Type B pancreatic cell (in vitro differentiated cells): Measurements from ENCODE around the gene CCDC18. TPM values are rescaled to one million over a fixed set of nuclear protein-coding genes. Genes with fewer than 3 reads are reported as not detected.

Experiments
- DNase-seq: peaks from one replicate; pipeline ENCODE4 v3.0.0; 2021; ENCODE audit warnings: mixed read lengths; ENCODE audit not compliant: unreplicated experiment; ENCODE audit errors: extremely low spot score
- H3K27ac Mint-ChIP-seq: 2 replicates; pipeline ENCODE4 v1.8.0; 2021; ENCODE audit warnings: mild to moderate bottlenecking, mixed read lengths
- H3K27me3 Mint-ChIP-seq: 2 replicates; pipeline ENCODE4 v1.8.0; 2021; ENCODE audit warnings: mixed read lengths
- H3K36me3 Mint-ChIP-seq: 2 replicates; pipeline ENCODE4 v1.8.0; 2021; ENCODE audit warnings: mixed read lengths
- H3K4me1 Mint-ChIP-seq: one replicate; pipeline ENCODE4 v1.8.0; 2021; ENCODE audit warnings: mixed read lengths; ENCODE audit not compliant: unreplicated experiment
- H3K4me3 Mint-ChIP-seq: 2 replicates; pipeline ENCODE4 v1.8.0; 2021; ENCODE audit warnings: mild to moderate bottlenecking, mixed read lengths
- H3K9me3 Mint-ChIP-seq: 2 replicates; pipeline ENCODE4 v1.8.0; 2021; ENCODE audit warnings: mixed read lengths
- CTCF ChIP-seq: fragments of 200-600 bp; sonication (generic); conservative IDR thresholded peaks from 2 replicates; pipeline ENCODE4 v1.5.0; 2021; ENCODE audit warnings: antibody characterized with exemption, mild to moderate bottlenecking
- total RNA-seq: library from RNA; stranded (reverse); gene quantifications from 2 replicates; pipeline ENCODE4 v1.2.1, GENCODE V29; 2021; ENCODE audit warnings: low replicate concordance

Gene CCDC18
- total RNA-seq, 1 donor from 2014 or later, result 13.3 TPM

- no peak for DNase-seq
- H3K36me3 Mint-ChIP-seq, result peaks cover 18% of the 10 kb centered on the region
- H3K9me3 Mint-ChIP-seq, result peaks cover 5% of the 10 kb centered on the region
- TF ChIP-seq CTCF, result no peak
- H3K4me1 Mint-ChIP-seq, result no peaks in the 10 kb centered on the region
- H3K4me3 Mint-ChIP-seq, result no peak overlapping the region
- H3K27me3 Mint-ChIP-seq, result no peaks in the 10 kb centered on the region
- H3K27ac Mint-ChIP-seq, result no peak overlapping the region
Measured at GRCh38 chr1:93199150-93199549, 18.6 kb downstream of the CCDC18 start.

GRCh38 chr1:93200086-93200620 lies 19.6 kb downstream of the CCDC18 start:
- Mint-ChIP-seq H3K27ac (no peak overlapping the region), H3K36me3 (peaks cover 15% of the 10 kb centered on the region), H3K4me1 (no peaks in the 10 kb centered on the region), H3K9me3 (peaks cover 5% of the 10 kb centered on the region), H3K27me3 (no peaks in the 10 kb centered on the region), H3K4me3 (no peak overlapping the region)
- TF ChIP-seq CTCF, result no peak
- no peak for DNase-seq

GRCh38 chr1:93200714-93201113 lies 20.2 kb downstream of the CCDC18 start:
- Mint-ChIP-seq H3K27me3 (no peaks in the 10 kb centered on the region), H3K4me1 (no peaks in the 10 kb centered on the region), H3K27ac (no peak overlapping the region), H3K9me3 (peaks cover 5% of the 10 kb centered on the region), H3K36me3 (peaks cover 12% of the 10 kb centered on the region), H3K4me3 (no peak overlapping the region)
- TF ChIP-seq CTCF, result no peak
- DNase-seq, result no peak

- TF ChIP-seq CTCF, result no peak
- no peak for DNase-seq
Measured at GRCh38 chr1:93205892-93206566, 25.5 kb downstream of the CCDC18 start.

GRCh38 chr1:93206567-93206954 lies 26.0 kb downstream of the CCDC18 start:
- Mint-ChIP-seq H3K9me3 (no peaks in the 10 kb centered on the region), H3K36me3 (no peaks in the 10 kb centered on the region), H3K27me3 (no peaks in the 10 kb centered on the region), H3K27ac (no peak overlapping the region), H3K4me3 (no peak overlapping the region), H3K4me1 (no peaks in the 10 kb centered on the region)
- TF ChIP-seq CTCF, result no peak
- no peak for DNase-seq

More at GRCh38 chr1:93205892-93206566, 25.5 kb downstream of the CCDC18 start:
- Mint-ChIP-seq H3K4me3 (no peak overlapping the region), H3K4me1 (no peaks in the 10 kb centered on the region), H3K9me3 (no peaks in the 10 kb centered on the region), H3K27ac (no peak overlapping the region), H3K27me3 (no peaks in the 10 kb centered on the region), H3K36me3 (no peaks in the 10 kb centered on the region)
